ENCODE data around the gene COMT. TPM values are rescaled to one million over a fixed set of nuclear protein-coding genes. Genes with fewer than 3 reads are reported as not detected.

COMT gene
- total and polyA plus RNA-seq, 9 of the 15 experiments (the other 6 are each of a cell fraction or from before 2014, with no cell fraction given) = 12.5 to 351 (median 155) TPM

DNA sequence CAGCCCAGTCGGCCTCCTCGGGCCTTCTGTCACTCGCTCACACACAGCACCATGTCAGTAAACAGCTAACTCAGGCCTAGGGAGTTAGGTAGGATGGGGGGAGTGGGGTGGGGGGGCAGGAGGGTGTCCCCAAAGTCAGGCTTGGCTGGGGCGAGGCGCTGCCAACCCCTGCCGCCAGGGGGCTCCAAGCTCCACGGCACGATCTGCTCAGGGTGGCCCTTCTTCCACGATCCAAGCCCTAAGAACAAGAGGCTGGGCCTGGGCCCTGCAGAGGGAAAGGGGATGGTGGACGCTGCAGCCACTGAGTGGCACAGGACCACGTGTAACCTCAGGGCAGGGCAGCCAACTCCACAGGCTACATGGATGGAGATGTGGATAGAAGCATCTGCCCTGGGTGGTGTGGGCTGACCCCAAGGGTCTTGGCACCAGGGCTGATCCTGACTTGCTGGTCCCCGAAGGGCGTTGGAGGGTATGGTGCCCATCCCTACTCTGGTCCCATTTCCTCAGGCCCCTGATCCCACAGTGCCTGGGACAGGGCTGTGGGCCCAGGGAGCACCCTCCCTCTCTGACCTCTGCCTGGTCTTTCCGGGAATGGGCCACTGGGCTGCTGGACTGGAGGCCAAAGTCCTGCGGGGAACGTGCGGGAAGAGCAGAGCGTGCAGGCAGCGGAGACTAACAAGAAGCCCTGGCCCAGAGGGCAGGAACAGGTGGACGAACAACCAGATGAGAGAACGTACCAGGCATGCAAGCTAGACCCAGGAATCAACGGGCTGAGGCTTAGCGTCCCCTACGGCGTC, 29.1 kb downstream of the COMT start (continued):
- TF ChIP-seq, protein P1, sequence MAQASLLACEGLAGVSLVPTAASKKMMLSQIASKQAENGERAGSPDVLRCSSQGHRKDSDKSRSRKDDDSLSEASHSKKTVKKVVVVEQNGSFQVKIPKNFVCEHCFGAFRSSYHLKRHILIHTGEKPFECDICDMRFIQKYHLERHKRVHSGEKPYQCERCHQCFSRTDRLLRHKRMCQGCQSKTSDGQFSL (CRISPR knock-in tag; IDR thresholded peaks at IDR 0.05) = no peak
- TF ChIP-seq, protein P1 (tag; IDR thresholded peaks at IDR 0.05) = peak in 1 of 2 experiments; percentile 100; a peak in 2 of 4 replicates
- TF ChIP-seq, protein P2, sequence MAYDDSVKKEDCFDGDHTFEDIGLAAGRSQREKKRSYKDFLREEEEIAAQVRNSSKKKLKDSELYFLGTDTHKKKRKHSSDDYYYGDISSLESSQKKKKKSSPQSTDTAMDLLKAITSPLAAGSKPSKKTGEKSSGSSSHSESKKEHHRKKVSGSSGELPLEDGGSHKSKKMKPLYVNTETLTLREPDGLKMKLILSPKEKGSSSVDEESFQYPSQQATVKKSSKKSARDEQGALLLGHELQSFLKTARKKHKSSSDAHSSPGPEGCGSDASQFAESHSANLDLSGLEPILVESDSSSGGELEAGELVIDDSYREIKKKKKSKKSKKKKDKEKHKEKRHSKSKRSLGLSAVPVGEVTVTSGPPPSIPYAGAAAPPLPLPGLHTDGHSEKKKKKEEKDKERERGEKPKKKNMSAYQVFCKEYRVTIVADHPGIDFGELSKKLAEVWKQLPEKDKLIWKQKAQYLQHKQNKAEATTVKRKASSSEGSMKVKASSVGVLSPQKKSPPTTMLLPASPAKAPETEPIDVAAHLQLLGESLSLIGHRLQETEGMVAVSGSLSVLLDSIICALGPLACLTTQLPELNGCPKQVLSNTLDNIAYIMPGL (CRISPR knock-in tag; IDR thresholded peaks at IDR 0.05) = peak; percentile 48
- TF ChIP-seq FOSL1 (tag; conservative IDR thresholded peaks at IDR 0.05) = no peak
- TF ChIP-seq NFE2 (IDR thresholded peaks at IDR 0.05; ENCODE audit: low read depth) = no peak
- no peak for TF ChIP-seq BMI1 (IDR thresholded peaks at IDR 0.05; ENCODE audit: low read length)
- no peak for TF ChIP-seq NFYB (IDR thresholded peaks at IDR 0.05; ENCODE audit: extremely low read depth, insufficient read length)
- TF ChIP-seq MYC (IDR thresholded peaks at IDR 0.05; ENCODE audit: low read depth, low read length) = peak; percentile 87
- TF ChIP-seq MYC (CRISPR knock-in tag; IDR thresholded peaks at IDR 0.05; ENCODE audit: borderline replicate concordance, low read depth) = 0 out of 2 replicates have a peak, but pooled peaks have one; percentile 77
- TF ChIP-seq RHOXF2B (CRISPR knock-in tag; conservative IDR thresholded peaks at IDR 0.05) = peak; percentile 75; the same call in 1 of the 2 replicates
- TF ChIP-seq, protein P3, sequence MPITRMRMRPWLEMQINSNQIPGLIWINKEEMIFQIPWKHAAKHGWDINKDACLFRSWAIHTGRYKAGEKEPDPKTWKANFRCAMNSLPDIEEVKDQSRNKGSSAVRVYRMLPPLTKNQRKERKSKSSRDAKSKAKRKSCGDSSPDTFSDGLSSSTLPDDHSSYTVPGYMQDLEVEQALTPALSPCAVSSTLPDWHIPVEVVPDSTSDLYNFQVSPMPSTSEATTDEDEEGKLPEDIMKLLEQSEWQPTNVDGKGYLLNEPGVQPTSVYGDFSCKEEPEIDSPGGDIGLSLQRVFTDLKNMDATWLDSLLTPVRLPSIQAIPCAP (CRISPR knock-in tag; IDR thresholded peaks at IDR 0.05; ENCODE audit: borderline replicate concordance) = no peak
- TF ChIP-seq SREBF2 (CRISPR knock-in tag; IDR thresholded peaks at IDR 0.05) = no peak
- TF ChIP-seq ZNF232 (CRISPR knock-in tag; IDR thresholded peaks at IDR 0.05) = no peak
- TF ChIP-seq PRMT5 (CRISPR knock-in tag; IDR thresholded peaks at IDR 0.05) = no peak
- no peak for TF ChIP-seq PHB2 (IDR thresholded peaks at IDR 0.05; ENCODE audit: low read depth)
